Gastrocnemius medialis (tissue), 4 donors: Measurements from ENCODE around the gene ILRUN. TPM values are rescaled to one million over a fixed set of nuclear protein-coding genes. Genes with fewer than 3 reads are reported as not detected.

Experiments
- ATAC-seq, 2 donors: fragments of 150-250 bp; one replicate each; pipeline ENCODE4 v1.9.1; 2016
- DNase-seq, 2 donors: peaks; one replicate each; pipeline ENCODE4 v3.0.0-alpha.2; 2019
- H3K27ac ChIP-seq, 4 donors: fragments of 200-600 bp; sonication (generic); 1 replicate in 1 of 4; 2 replicates in 3 of 4; pipeline ENCODE4 v1.5.1; 2016 to 2018; ENCODE audit warnings: mild to moderate bottlenecking in 2 of 4, moderate library complexity in 1 of 4
- H3K27me3 ChIP-seq, 3 donors: fragments of 200-600 bp; sonication (generic) in 2 of 3; 1 replicate in 1 of 3; 2 replicates in 2 of 3; pipeline versions ENCODE4 v1.5.1 to v1.6.0; 2016 to 2019; ENCODE audit warnings: mild to moderate bottlenecking in 1 of 3, moderate library complexity in 1 of 3
- H3K36me3 ChIP-seq, 2 donors: fragments of 200-600 bp; sonication (generic) in 1 of 2; one replicate each; pipeline ENCODE4 v1.5.1; 2017 to 2018
- H3K4me1 ChIP-seq, 2 donors: fragments of 200-600 bp; sonication (generic) in 1 of 2; one replicate each; pipeline ENCODE4 v1.5.1; 2016 to 2017; ENCODE audit warnings: mild to moderate bottlenecking in 2 of 2
- H3K4me3 ChIP-seq, 4 donors: fragments of 200-600 bp; sonication (generic) in 3 of 4; 1 replicate in 1 of 4; 2 replicates in 3 of 4; pipeline ENCODE4 v1.5.1; 2016 to 2019; ENCODE audit warnings: mild to moderate bottlenecking in 2 of 4
- H3K9me3 ChIP-seq, 3 donors: fragments of 200-600 bp; sonication (generic) in 2 of 3; 1 replicate in 1 of 3; 2 replicates in 2 of 3; pipeline ENCODE4 v1.5.1; 2016 to 2019
- CTCF ChIP-seq, 5 experiments: fragments of 450-650 bp in 3 of 5; fragments of 200-600 bp in 2 of 5; sonication (generic) in 2 of 5; IDR thresholded peaks in 4 of 5; conservative IDR thresholded peaks in 1 of 5; 1 replicate in 4 of 5; 2 replicates in 1 of 5; pipeline ENCODE4 v1.5.1; 2016 to 2019; ENCODE audit warnings: antibody characterized with exemption in 5 of 5, mild to moderate bottlenecking in 3 of 5, moderate library complexity in 3 of 5
- POLR2A ChIP-seq, 2 donors: fragments of 450-650 bp; IDR thresholded peaks; one replicate each; pipeline ENCODE4 v1.6.1; 2017; ENCODE audit warnings: antibody characterized with exemption in 2 of 2, mild to moderate bottlenecking in 2 of 2, moderate library complexity in 2 of 2
- in situ Hi-C, 4 donors: fragments of 200-750 bp; cut with MboI; loops; one replicate each; pipeline versions ENCODE4 v1.15.0 to v1.8.0; 2017; ENCODE audit warnings: low sequenced_read_pairs in 4 of 4
- intact Hi-C: fragments of 100-400 bp; cut with DNase I; formaldehyde crosslinking; loops from one replicate; pipeline ENCODE4 v1.15.1; 2023; ENCODE audit warnings: low total_unique reads
- total RNA-seq, 4 donors: library from RNA; depleted of rRNA; stranded (reverse); fragments of >200 nt; gene quantifications; one replicate each; pipeline versions ENCODE4 v1.1.0 to v1.2.3, GENCODE V29; 2016

ILRUN gene
- total RNA-seq, 4 donors from 2014 or later = 136 to 252 (median 169) TPM

- Histone ChIP-seq H3K36me3 (no peaks in the 10 kb centered on the region), H3K27me3 (no peaks in the 10 kb centered on the region), H3K27ac (peak overlapping the region in 3 of 4 donors; percentile 67 to 76 (median 72)), H3K4me1 (peaks cover 52 to 66% of the 10 kb centered on the region in 2 donors), H3K4me3 (no peak overlapping the region), H3K9me3 (no peaks in the 10 kb centered on the region)
- intact Hi-C loops = no loop called here
- DNase-seq (no peak), ATAC-seq (no peak)
- TF ChIP-seq CTCF (IDR thresholded peaks at IDR 0.05 in 4 of 5, conservative IDR thresholded peaks at IDR 0.05 in 1 of 5) = no peak
- TF ChIP-seq POLR2A (IDR thresholded peaks at IDR 0.05) = no peak
- in situ Hi-C loops = no loop called here
Observed at GRCh38 chr6:34689742-34690141, 6.8 kb downstream of the ILRUN start.

GRCh38 chr6:34688956-34689355 lies 7.6 kb downstream of the ILRUN start:
- Histone ChIP-seq H3K36me3 (no peaks in the 10 kb centered on the region), H3K4me3 (no peak overlapping the region), H3K27me3 (no peaks in the 10 kb centered on the region), H3K27ac (peak overlapping the region; percentile 53 to 76 (median 70)), H3K4me1 (peaks cover 44 to 64% of the 10 kb centered on the region in 2 donors), H3K9me3 (no peaks in the 10 kb centered on the region)
- TF ChIP-seq CTCF (IDR thresholded peaks at IDR 0.05 in 4 of 5, conservative IDR thresholded peaks at IDR 0.05 in 1 of 5) = no peak
- no peak for TF ChIP-seq POLR2A (IDR thresholded peaks at IDR 0.05)
- in situ Hi-C loops = no loop called here
- ATAC-seq (peak; percentile 75 to 96), DNase-seq (peak in 1 of 2 donors; percentile 48)
- intact Hi-C loops = no loop called here

- no peak overlapping the region for H3K4me3 ChIP-seq
- H3K4me1 ChIP-seq = peaks cover 39 to 48% of the 10 kb centered on the region in 2 donors
- TF ChIP-seq POLR2A (IDR thresholded peaks at IDR 0.05) = no peak
- no peak for TF ChIP-seq CTCF (IDR thresholded peaks at IDR 0.05 in 4 of 5, conservative IDR thresholded peaks at IDR 0.05 in 1 of 5)
- H3K27ac ChIP-seq = no peak overlapping the region
- in situ Hi-C loops (no loop called here), intact Hi-C loops (no loop called here)
- no peaks in the 10 kb centered on the region for H3K9me3 ChIP-seq
- no peaks in the 10 kb centered on the region for H3K27me3 ChIP-seq
- DNase-seq (no peak), ATAC-seq (no peak)
- H3K36me3 ChIP-seq = no peaks in the 10 kb centered on the region
Observed at GRCh38 chr6:34684919-34685318, 11.6 kb downstream of the ILRUN start.

GRCh38 chr6:34684364-34684763 lies 12.2 kb downstream of the ILRUN start:
- Histone ChIP-seq H3K27ac (no peak overlapping the region), H3K36me3 (no peaks in the 10 kb centered on the region), H3K4me3 (no peak overlapping the region), H3K27me3 (no peaks in the 10 kb centered on the region), H3K4me1 (peaks cover 40 to 48% of the 10 kb centered on the region in 2 donors), H3K9me3 (no peaks in the 10 kb centered on the region)
- no peak for DNase-seq
- TF ChIP-seq CTCF (IDR thresholded peaks at IDR 0.05 in 4 of 5, conservative IDR thresholded peaks at IDR 0.05 in 1 of 5) (no peak), POLR2A (IDR thresholded peaks at IDR 0.05) (no peak)
- intact Hi-C loops (no loop called here), in situ Hi-C loops (no loop called here)
- no peak for ATAC-seq
